T-cell (primary cell): ENCODE data around the gene FGG. TPM values are rescaled to one million over a fixed set of nuclear protein-coding genes. Genes with fewer than 3 reads are reported as not detected.

Experiments
- ATAC-seq, 4 experiments: fragments of 200-7000 bp in 3 of 4; fragments of 150-1000 bp in 1 of 4; cut with Tn5 transposase; replicated peaks in 1 of 4; 1 replicate in 3 of 4; 2 replicates in 1 of 4; pipeline ENCODE4 v1.10.0; 2021; ENCODE audit warnings: moderate library complexity in 3 of 4, mild to moderate bottlenecking in 2 of 4, moderate number of reproducible peaks in 1 of 4
- CTCF ChIA-PET, 2 donors: fragments of 300-600 bp; sonication (Branson Sonifier 250); formaldehyde crosslinking; loops; one replicate each; lab custom pipeline; 2022; ENCODE audit warnings: antibody characterized with exemption in 2 of 2; lab: Charles Lee
- POLR2A ChIA-PET, 2 donors: fragments of 300-600 bp; sonication (Branson Sonifier 250); formaldehyde crosslinking; loops; one replicate each; lab custom pipeline; 2022; ENCODE audit warnings: antibody characterized with exemption in 2 of 2; lab: Charles Lee
- DNase-seq, 35 experiments: peaks; one replicate each; pipeline versions ENCODE4 v3.0.0 to v3.0.0-alpha.2; 2013 to 2023
- H3K27ac ChIP-seq: one replicate; pipeline ENCODE4 v1.5.1; 2013; ENCODE audit warnings: low read length
- H3K27me3 ChIP-seq, 2 experiments: replicated peaks in 1 of 2; 1 replicate in 1 of 2; 2 replicates in 1 of 2; pipeline versions ENCODE4 v1.6.1 to v1.7.0; 2013; ENCODE audit warnings: low read length in 1 of 2, mixed read lengths in 1 of 2; ENCODE audit not compliant: control insufficient read depth in 2 of 2, insufficient read depth in 2 of 2; ENCODE audit errors: extremely low read depth in 1 of 2
- H3K36me3 ChIP-seq, 2 donors: 1 replicate in 1 of 2; 2 replicates in 1 of 2; pipeline versions ENCODE4 v1.6.1 to v1.7.0; 2013; ENCODE audit warnings: low read length in 1 of 2; ENCODE audit not compliant: control insufficient read depth in 2 of 2, insufficient read depth in 1 of 2; ENCODE audit errors: extremely low read depth in 1 of 2
- H3K4me1 ChIP-seq, 2 experiments: 1 replicate in 1 of 2; 2 replicates in 1 of 2; pipeline versions ENCODE4 v1.6.1 to v1.7.0; 2013; ENCODE audit warnings: low read length in 2 of 2, mixed read lengths in 1 of 2; ENCODE audit not compliant: insufficient read depth in 2 of 2, control insufficient read depth in 1 of 2; ENCODE audit errors: extremely low read depth in 1 of 2
- H3K4me3 ChIP-seq, 2 donors: 1 replicate in 1 of 2; 2 replicates in 1 of 2; pipeline versions ENCODE4 v1.5.1 to v1.7.0; 2013; ENCODE audit warnings: mild to moderate bottlenecking in 2 of 2, low read length in 1 of 2, moderate library complexity in 1 of 2; ENCODE audit not compliant: control insufficient read depth in 1 of 2; ENCODE audit errors: extremely low read depth in 1 of 2
- H3K9me3 ChIP-seq: 2 replicates; pipeline ENCODE4 v1.7.0; 2013
- H3K27ac Mint-ChIP-seq, 2 donors: one replicate each; pipeline ENCODE4 v1.8.0; 2020 to 2021; ENCODE audit warnings: mild to moderate bottlenecking in 2 of 2, mixed read lengths in 2 of 2
- H3K27me3 Mint-ChIP-seq, 2 donors: one replicate each; pipeline ENCODE4 v1.8.0; 2021 to 2022; ENCODE audit warnings: mixed read lengths in 2 of 2
- H3K36me3 Mint-ChIP-seq: one replicate; pipeline ENCODE4 v1.8.0; 2021; ENCODE audit warnings: mixed read lengths
- H3K4me1 Mint-ChIP-seq, 3 donors: one replicate each; pipeline ENCODE4 v1.8.0; 2020 to 2022; ENCODE audit warnings: mixed read lengths in 3 of 3, mild to moderate bottlenecking in 1 of 3
- H3K4me3 Mint-ChIP-seq, 3 donors: one replicate each; pipeline ENCODE4 v1.8.0; 2020 to 2022; ENCODE audit warnings: mild to moderate bottlenecking in 3 of 3, mixed read lengths in 3 of 3, moderate library complexity in 3 of 3
- H3K9me3 Mint-ChIP-seq, 3 donors: one replicate each; pipeline ENCODE4 v1.8.0; 2020 to 2022; ENCODE audit warnings: mixed read lengths in 3 of 3
- WGBS: methylation state at CpG from one replicate; pipeline ENCODE4 v1.1.5; 2013; ENCODE audit warnings: missing lambda C conversion rate; ENCODE audit not compliant: insufficient coverage; 5-methylcytosine and 5-hydroxymethylcytosine counted together
- total RNA-seq, 35 experiments: library from RNA in 6 of 35; stranded (reverse) in 6 of 35; fragments of 120-200 nt in 1 of 35; gene quantifications; one replicate each; pipeline versions ENCODE4 v1.2.1 to v1.2.4 and lab custom pipeline; 2013 to 2026

Gene FGG
- total RNA-seq, 5 donors from 2014 or later (not counting 1 experiment from before 2014, with no cell fraction given): 1.7 to 4.9 (median 3.6) TPM; not detected in 2

- H3K27me3 Mint-ChIP-seq: peaks cover 16 to 33% of the 10 kb centered on the region in 2 donors
- H3K4me3 Mint-ChIP-seq: no peak overlapping the region
- POLR2A ChIA-PET: no interaction called here
- H3K36me3 Mint-ChIP-seq: no peaks in the 10 kb centered on the region
- H3K27ac Mint-ChIP-seq: no peak overlapping the region
- Histone ChIP-seq H3K27me3 (no peaks in the 10 kb centered on the region), H3K36me3 (no peaks in the 10 kb centered on the region), H3K4me1 (no peaks in the 10 kb centered on the region), H3K27ac (no peak overlapping the region), H3K9me3 (no peaks in the 10 kb centered on the region), H3K4me3 (no peak overlapping the region)
- DNase-seq (no peak), ATAC-seq (no peak)
- no peaks in the 10 kb centered on the region for H3K4me1 Mint-ChIP-seq
- no CpG with 5 or more reads among the region's 3 CpGs for WGBS
- CTCF ChIA-PET: interaction anchor here in 1 of 2 donors (0.9 kb wide), 1 partner anchor 10 kb away, joined by 3 read pairs; no protein-coding TSS in a partner anchor
- H3K9me3 Mint-ChIP-seq: no peaks in the 10 kb centered on the region
These were observed 3.8 kb downstream of the FGG start for GRCh38 chr4:154608361-154609252.

- Histone ChIP-seq H3K9me3 (no peaks in the 10 kb centered on the region), H3K4me3 (no peak overlapping the region), H3K27me3 (no peaks in the 10 kb centered on the region), H3K36me3 (no peaks in the 10 kb centered on the region), H3K4me1 (no peaks in the 10 kb centered on the region), H3K27ac (no peak overlapping the region)
- DNase-seq (no peak), ATAC-seq (no peak)
- ChIA-PET CTCF (no interaction called here), POLR2A (no interaction called here)
- Mint-ChIP-seq H3K27ac (no peak overlapping the region), H3K9me3 (no peaks in the 10 kb centered on the region), H3K27me3 (peaks cover 20 to 45% of the 10 kb centered on the region in 2 donors), H3K4me3 (no peak overlapping the region), H3K36me3 (no peaks in the 10 kb centered on the region), H3K4me1 (no peaks in the 10 kb centered on the region)
- WGBS: 80% methylated on average over 3 of the region's 6 CpGs
These were observed 5.4 kb downstream of the FGG start for GRCh38 chr4:154606728-154607723.

GRCh38 chr4:154604696-154605200 is 7.7 kb downstream of the FGG start:
- Histone ChIP-seq H3K9me3 (no peaks in the 10 kb centered on the region), H3K4me1 (no peaks in the 10 kb centered on the region), H3K36me3 (no peaks in the 10 kb centered on the region), H3K27me3 (no peaks in the 10 kb centered on the region), H3K27ac (no peak overlapping the region), H3K4me3 (no peak overlapping the region)
- Mint-ChIP-seq H3K36me3 (no peaks in the 10 kb centered on the region), H3K27me3 (peaks cover 33 to 40% of the 10 kb centered on the region in 2 donors), H3K9me3 (no peaks in the 10 kb centered on the region), H3K4me1 (no peaks in the 10 kb centered on the region), H3K27ac (no peak overlapping the region), H3K4me3 (no peak overlapping the region)
- no peak for ATAC-seq
- no peak for DNase-seq
- ChIA-PET POLR2A (no interaction called here), CTCF (no interaction called here)
- no CpG with 5 or more reads among the region's 4 CpGs for WGBS

GRCh38 chr4:154603033-154603943 is 9.2 kb downstream of the FGG start:
- Histone ChIP-seq H3K27ac (no peak overlapping the region), H3K36me3 (no peaks in the 10 kb centered on the region), H3K4me1 (no peaks in the 10 kb centered on the region), H3K27me3 (peaks cover 0 to 6% of the 10 kb centered on the region in 2 experiments), H3K9me3 (no peaks in the 10 kb centered on the region), H3K4me3 (no peak overlapping the region)
- ATAC-seq (no peak), DNase-seq (no peak)
- H3K9me3 Mint-ChIP-seq: no peaks in the 10 kb centered on the region
- H3K4me3 Mint-ChIP-seq: no peak overlapping the region
- ChIA-PET CTCF (no interaction called here), POLR2A (no interaction called here)
- WGBS: 65% methylated on average over 2 of the region's 6 CpGs
- peaks cover 26% of the 10 kb centered on the region in 2 donors for H3K27me3 Mint-ChIP-seq
- no peak overlapping the region for H3K27ac Mint-ChIP-seq
- H3K36me3 Mint-ChIP-seq: no peaks in the 10 kb centered on the region
- no peaks in the 10 kb centered on the region for H3K4me1 Mint-ChIP-seq

GRCh38 chr4:154602404-154603020 is 9.9 kb downstream of the FGG start:
- Histone ChIP-seq H3K27ac (no peak overlapping the region), H3K4me3 (no peak overlapping the region), H3K27me3 (peaks cover 0 to 6% of the 10 kb centered on the region in 2 experiments), H3K9me3 (no peaks in the 10 kb centered on the region), H3K4me1 (no peaks in the 10 kb centered on the region), H3K36me3 (no peaks in the 10 kb centered on the region)
- Mint-ChIP-seq H3K4me3 (no peak overlapping the region), H3K27ac (no peak overlapping the region), H3K9me3 (no peaks in the 10 kb centered on the region), H3K27me3 (peaks cover 23 to 28% of the 10 kb centered on the region in 2 donors), H3K4me1 (no peaks in the 10 kb centered on the region), H3K36me3 (no peaks in the 10 kb centered on the region)
- 13% methylated on average over 1 of the region's 1 CpG for WGBS
- POLR2A ChIA-PET: no interaction called here
- CTCF ChIA-PET: no interaction called here
- ATAC-seq (no peak), DNase-seq (no peak)
